Measurements from ENCODE around the gene NRTN.

- no peak for TF ChIP-seq CTCF (IDR thresholded peaks at IDR 0.05)
- no peak for TF ChIP-seq POLR2AphosphoS5 (IDR thresholded peaks at IDR 0.05; ENCODE audit: low read depth, low read length)
- no peak for TF ChIP-seq REST (IDR thresholded peaks at IDR 0.05; ENCODE audit: insufficient read depth in 1 of 2, low read depth in 2 of 2, low read length in 1 of 2)
- TF ChIP-seq TCF7L2 (IDR thresholded peaks at IDR 0.05; ENCODE audit: low read depth, low read length): no peak
Observed at GRCh38 chr19:5789351-5789761, 15.5 kb upstream of the NRTN start.
